Central memory CD4-positive, alpha-beta T cell (primary cell): ENCODE data around the gene PLCB1.
"Not testable (repeated sequence)": the region's sequence is repeated elsewhere in the genome, so short reads cannot be mapped to it uniquely, and the experiment has no call there.

ENCODE experiments used
- DNase-seq: peaks from one replicate; pipeline ENCODE4 v3.0.0; 2022

PLCB1 gene

DNA sequence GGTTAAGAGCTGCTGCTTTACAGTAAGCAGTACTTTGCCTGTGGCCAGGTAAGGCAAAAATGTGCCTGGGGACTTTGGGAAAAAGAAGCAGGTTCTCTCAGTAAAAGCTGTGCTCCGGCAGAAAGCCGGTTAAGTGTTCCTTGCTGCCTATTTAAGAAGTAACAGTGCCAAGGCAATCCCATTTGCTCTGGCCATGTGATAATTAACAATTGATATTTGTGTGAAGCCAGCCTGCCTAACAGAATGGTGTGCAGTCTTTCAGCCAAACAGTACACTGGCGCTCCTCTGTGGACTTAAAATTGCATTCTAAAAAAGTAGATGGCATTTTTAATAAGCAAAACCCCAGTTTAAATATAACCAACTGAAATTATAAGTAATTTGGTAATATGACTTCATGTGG lies 430.3 kb downstream of the PLCB1 start:
- no peak for DNase-seq

DNA sequence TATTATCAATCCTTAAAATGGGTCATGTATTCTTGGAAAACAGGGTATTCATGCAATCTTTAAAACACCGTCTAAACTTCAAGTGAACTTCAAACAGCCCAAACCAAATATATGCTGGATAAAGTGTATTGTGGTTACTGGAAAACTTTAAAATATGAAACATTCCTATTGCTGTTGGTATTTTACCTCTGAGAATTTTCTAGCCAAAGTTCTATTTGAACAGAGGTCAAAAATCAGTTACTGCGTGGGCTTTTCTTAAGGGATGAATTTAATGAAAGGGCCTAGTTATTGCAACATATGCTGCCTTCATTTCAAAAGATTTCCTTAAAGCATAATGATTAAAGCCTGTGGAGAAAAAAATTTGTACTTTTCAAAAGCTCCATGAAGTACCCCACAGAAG lies 436.0 kb downstream of the PLCB1 start:
- no peak for DNase-seq

DNA sequence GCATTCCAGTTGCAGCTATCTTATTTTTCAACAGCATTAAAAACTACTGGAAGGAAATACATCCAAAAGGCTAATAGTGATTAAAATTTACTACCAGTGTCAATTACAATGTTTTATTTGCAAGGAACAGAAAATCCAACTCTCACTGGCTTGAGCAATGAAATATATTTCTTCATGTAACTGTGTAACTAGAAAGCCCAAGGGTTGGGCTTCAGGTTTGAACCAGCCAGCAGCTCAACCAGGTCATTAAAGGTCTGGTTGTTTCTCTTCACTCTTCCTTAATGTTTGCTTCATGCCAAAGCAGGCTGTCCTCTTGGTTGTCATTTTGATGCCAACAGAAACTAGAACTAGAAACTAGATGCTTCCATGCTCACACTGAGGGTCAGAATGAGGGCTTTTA lies 437.7 kb downstream of the PLCB1 start:
- DNase-seq = no peak

DNA sequence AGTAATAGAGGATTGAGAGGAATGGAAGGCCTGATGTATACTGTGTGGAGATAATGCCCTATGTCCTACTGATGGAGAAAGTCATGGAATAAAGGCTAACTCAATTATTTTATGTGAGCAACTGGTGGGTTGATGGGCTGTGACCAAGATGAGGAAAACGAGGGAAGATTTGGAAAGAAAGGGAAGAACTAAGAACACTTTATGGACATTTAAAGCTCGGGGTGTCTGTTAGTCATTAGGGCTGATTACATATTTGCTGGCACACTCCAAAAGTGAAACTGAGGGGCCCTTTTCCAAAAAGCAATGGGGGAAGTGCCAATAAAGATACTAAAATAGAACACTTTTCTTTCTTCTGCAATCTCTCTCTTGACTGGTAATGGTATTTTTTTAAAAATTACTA lies 439.5 kb downstream of the PLCB1 start:
- DNase-seq = no peak

DNA sequence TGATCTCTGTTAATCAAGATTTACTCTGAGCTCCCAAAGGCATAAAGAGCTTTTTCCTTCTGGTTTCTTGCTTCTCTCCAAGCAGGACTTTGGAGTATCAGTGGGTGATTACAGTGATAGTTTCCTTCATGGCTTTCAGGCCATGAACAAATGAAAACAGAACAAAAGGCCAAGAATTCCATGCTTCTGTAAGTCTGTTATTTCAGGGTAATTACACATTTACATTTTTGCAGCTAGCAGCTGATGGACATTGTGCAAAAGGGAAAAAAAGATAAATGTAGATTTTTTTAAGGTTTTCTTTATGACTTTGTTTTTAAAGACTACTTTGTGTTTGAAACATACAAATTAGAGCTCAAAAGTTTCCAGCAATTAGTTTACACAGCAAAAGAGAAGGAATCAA lies 441.6 kb downstream of the PLCB1 start:
- DNase-seq = no peak

DNA sequence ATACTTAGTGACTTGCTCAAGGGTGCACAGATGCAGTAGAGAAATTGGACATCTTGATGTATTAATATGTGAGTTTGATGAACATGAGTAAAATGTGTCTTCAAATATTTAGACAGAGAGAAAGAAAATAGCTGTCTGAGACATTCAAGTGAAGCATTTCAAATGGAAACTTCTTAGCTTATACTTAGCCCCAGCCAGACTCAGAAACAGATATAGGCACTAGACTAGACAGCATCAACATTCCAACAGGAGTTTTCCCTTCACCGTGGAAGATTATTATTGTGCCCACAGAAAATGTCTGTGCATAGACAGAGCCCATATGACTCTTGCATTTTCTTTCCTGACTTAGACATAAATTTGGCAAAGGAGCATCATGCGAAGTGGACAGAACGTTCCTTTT lies 443.0 kb downstream of the PLCB1 start:
- DNase-seq = no peak

DNA sequence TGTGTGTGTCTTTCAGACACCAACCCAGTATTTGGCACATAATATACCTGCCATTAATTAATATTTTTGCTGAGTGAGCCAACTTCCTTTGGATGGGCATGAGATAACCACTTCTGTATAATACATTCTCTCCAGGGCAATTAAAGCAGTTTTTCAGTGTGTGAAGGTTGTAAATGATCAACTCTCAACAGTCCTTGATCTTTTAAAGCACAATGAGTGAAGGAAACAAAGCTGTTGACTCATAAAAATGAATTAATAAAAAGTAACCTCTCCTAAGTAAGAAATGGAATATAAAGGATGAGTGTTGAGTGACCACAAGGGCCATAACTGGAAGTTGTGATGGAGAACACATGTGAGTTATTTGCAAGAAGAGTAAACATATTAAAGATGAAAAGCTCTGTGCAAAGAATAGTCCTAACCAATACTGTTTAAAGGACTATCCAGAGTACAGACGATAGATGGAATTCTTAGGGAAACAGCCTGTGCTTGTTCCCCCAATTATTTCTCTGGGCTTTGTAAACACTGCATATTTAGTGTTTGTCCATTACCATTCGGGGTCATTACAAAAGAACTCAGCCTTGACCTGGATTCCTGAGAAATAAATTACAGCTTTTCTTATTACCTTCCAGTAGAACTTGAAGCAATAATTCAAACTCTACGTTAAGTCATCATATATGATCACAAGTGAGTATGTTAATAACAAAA lies 446.2 kb downstream of the PLCB1 start:
- DNase-seq = no peak

DNA sequence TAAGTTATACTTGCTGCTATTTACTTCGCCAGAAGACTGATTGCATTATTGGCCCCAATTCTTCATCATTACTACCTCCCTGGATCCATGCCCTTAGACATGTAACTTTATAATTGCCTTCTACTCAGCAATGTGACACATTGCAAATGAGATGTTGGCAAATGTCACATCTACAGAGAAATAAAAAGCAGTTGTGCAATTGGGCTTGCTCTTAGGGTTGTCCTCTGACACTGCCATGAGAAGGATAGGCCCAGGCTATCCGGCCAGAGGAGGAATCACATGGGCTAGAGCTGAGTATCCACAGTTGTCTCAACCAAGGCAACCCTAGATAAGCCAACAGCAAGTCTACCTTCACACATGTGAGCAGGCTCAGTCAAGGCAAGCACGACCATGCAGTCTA lies 447.0 kb downstream of the PLCB1 start:
- DNase-seq = no peak

DNA sequence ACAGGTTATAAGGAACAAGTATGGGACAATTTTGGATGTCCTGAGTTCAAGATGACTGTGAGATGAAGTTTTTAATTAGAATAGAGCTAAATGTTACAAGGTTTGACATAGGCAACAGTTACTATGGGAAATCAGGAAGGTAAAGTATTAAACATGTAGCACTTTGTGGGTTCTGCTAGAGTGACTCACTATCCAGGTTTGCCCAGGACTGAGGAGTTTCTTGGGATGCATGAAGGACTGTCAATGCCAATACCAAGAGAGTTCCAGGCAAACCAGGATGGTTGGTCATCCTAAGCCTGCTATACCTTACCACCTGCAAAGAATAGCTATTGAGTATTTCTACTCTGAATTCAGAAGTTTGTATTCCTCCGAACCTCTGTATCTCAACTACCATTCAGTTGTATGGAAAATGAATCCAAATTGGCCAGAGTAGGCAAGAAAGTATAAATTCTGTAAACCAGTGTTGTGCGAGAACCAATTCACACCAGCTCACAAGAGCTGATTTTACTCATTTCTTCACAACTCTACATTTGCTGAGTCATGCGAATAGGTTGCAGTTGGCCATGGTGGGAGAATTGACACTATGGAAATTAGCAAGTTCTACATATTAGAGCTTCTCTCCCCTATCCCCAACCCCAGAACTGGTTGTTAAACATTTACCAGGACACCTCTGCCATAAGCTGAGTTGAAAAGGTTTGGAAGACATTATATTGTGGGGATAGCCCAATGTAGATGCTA lies 449.5 kb downstream of the PLCB1 start:
- no peak for DNase-seq

DNA sequence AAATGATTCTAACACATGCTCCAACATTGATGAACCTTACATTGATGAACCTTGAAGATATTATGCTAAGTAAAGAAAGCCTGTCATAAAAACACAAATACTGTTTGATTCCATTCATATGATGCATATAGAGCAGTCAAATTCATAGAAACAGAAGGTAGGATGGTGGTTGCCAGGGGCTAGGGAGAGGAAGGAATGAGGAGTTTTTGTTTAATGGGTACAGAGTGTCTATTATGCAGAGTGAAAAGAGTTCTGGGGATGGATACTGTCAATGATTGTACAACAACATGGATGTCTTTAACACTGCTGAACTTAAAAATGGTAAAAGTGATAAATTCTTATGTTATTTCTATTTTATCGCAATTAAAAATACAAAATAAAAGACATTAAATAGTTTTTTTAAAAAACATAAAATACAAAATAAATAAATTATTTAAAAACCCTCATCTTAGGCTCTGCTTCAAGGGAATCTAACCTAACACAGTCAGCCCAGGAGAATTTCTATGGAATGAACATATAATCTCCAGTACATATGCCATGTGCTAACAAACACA lies 451.0 kb downstream of the PLCB1 start:
- no peak for DNase-seq

DNA sequence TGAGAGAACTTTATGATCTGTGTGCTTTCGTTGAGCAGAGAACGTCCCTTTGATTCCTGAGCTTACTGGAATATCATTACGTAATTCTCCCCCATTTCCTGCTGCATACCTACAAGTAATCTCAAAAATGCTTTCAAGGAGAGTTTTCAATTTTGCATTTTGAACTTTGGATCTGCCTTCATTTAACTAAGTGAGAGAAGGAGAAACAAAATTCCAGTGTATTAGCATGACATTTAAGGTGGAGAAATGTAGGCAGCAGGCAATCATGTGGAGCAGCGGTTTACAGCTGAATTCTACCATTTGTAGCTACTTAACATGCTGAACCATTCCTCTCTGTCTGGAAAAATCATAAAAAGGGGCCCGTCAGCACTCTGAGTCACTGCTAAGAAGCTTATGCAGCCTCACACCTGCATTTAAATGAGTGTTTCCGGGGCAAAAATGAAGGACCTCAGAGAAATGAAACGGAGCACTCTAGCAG lies 451.5 kb downstream of the PLCB1 start:
- no peak for DNase-seq

DNA sequence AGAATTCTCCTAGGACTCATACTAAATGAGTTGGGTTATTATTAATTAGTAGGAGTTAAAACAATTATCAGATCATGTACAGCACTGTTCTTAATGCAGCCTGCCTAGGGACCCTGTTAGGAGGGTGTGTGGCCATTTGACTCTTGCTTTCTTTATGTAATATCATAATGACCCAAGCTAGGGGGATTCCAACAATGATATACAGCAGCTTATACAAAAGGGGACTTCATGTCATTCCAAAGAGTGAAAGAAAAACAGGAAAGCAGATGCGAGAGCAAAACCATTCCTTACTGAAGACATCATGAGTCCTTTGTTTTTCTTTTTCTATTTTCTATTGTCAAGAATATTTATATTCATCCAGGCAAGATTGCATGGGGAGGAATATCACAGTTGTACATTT lies 455.2 kb downstream of the PLCB1 start:
- no peak for DNase-seq

DNA sequence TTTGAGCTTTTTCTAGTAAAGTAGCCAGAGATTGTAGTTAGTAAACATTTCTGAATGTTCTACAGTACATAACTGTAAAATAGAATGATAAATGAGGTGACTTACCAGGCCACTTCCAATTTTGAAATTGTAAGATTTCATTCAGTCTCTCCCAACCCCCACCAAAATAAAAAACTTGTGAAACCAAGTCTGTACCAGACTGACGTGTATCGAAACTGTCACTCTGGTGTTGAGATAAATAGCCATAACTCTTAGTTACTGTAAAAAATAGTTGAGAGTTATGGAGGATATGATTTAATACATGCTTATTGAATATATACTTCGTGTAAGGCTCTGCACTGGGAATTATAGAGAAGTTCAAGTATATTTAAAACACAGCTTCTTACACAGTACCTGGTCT lies 455.7 kb downstream of the PLCB1 start:
- no peak for DNase-seq

DNA sequence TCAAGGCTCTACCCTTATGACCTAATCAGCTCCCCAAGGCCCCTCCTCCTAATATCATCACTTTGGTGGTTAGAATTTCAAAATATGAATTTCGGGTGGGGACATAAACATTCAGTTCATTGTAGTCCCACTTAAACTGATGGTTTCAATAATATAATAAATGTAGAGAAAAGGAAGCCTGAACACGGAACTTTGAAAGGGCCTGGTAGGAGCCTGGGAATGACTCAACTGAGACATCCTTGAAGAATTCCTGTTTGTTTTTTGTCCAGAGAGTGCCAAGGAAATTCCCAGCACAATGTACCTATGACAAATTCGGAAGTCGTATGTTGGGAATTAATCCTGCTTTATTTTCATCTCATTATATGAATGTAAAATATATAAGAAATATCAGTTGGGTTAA lies 457.9 kb downstream of the PLCB1 start:
- no peak for DNase-seq

DNA sequence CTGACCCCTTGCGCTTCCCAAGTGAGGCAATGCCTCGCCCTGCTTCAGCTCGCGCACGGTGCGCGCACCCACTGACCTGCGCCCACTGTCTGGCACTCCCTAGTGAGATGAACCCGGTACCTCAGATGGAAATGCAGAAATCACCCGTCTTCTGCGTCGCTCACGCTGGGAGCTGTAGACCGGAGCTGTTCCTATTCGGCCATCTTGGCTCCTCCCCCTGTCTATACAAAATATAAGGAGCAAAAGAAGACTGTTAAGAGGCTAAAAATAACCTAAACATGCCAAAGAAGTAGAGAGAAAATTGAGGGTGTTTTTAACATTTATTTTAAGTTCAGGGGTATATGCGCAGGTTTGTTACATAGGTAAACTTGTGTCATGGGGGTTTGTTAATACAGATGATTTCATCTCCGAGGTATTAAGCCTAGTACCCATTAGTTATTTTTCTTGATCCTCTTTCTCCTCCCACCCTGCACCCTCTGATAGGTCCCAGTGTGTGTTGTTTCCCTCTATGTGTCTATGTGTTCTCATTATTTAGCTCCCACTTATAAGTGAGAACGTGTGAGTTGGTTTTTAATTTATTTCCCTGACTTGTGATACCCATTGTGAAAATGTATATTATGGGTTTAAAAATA lies 469.0 kb downstream of the PLCB1 start:
- not testable (repeated sequence) for DNase-seq

DNA sequence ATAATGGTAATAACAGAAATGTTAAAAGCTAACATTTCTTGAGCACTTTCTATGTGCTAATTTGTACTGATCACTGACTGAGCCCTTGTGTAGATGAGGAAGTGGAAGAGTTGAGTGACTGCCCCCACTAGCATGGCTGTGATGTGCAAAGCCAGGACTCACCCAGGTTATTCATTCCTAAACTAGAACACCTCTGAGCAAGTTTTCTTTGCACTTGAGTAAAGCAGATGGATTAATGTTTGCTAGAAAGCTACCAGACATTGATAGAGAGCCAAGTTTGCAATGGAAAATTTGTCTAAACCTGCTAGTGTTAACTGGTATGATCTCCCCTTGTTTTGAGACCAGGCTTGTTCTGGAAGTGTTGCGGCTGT lies 469.5 kb downstream of the PLCB1 start:
- no peak for DNase-seq

DNA sequence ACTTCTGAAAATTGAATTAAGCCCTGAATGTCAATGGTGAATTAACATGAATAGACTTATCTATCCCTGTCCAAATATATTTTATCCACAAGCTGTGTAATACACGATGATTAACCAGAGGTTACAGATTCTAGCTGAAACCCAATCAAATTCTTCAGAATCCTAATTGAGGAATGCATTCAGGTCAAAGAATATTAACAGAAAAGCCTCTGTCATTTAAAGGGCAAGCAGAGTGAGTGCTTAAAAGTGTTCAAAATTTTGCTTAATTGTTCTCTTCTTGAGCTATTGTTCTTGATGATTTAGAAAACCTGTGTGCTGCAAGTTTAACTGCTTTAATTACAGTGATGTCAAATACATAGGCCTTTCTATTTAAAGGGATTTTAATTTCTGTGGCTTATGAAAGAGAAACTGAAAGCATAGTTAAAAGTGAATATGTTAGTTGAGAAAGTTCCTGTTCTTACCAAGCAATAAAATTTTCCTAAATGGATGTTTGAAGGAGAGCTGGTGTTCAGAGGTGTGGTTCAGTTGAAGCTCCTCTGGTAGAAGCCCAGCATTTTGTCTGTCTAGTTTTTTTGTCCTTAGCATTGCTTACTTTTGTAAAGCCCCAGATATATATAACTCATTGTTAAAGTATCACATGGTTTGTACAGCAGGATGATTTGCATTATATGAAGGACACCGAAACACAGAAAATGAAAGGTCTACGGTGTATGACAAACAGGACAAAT lies 470.5 kb downstream of the PLCB1 start:
- DNase-seq = no peak

DNA sequence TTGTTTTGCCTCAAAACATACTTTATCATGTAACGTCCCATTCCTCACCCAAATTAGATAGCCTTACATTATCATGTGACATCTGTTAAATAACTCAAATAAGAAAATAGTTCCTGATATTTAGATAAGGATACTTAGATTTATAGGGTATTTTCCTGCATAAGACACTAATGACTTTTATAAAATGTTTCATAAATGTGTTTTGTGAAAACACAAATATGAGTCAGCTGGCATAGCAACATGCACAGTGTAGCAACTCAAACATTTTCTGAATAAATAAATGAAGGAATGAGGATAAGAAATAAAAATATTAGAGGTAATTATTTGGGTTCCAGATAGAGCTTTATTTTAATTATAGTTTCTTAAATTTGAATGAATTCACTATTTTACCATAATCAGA lies 476.4 kb downstream of the PLCB1 start:
- no peak for DNase-seq

DNA sequence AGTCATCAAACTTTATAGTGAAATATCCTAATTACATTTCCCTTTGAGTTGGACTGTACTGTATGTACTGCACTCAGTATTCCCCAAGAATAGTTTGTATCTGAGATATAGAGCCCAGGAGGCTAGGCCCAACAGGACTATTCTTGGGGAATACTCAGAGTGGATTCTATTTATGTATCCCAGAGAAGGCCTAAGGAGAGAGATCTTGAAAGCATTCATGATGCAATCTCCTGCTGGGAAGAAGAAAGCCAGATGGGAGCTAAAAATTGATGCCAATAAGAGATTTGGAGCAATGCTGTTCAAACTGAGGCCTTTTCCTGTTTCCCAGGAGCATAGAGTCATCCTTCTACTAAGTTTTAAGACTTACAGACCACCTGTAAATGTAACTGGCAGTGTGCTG lies 484.7 kb downstream of the PLCB1 start:
- DNase-seq = no peak

DNA sequence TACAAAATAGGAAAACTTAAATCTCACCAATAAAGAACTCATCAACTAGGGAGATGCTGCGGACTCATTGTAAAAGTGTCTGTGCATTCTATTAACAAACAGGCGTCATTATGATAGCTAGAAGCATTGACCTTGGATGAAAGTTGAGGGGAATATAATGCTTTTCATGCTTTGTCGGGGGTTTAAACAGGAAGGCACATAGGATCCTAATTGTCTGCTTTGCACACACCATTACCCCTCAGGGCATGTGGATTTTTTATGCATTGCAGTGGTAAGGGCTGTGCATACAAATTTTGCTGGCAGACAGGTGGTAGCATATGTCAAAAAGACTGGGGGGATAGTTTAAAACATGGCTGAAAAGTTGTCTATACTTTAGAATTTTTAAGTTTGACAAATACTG lies 488.9 kb downstream of the PLCB1 start:
- no peak for DNase-seq

DNA sequence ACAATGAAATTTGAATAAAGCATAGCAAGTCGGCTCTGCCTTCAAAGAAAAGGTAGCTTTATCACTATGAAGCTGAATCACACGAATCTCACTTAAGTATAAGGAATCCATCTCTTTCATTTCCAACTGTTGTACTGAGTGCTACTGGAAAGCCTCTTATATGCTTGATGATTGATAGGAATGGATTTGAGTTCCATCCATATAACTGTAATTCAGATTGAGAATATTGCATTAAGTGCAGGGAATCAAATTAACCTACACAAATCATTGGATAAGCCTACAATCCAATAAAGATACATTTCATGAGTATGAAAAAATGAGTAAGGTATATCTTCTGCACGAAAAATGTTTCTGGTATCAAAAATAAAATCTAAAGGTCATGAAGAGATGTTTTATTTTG lies 492.0 kb downstream of the PLCB1 start:
- DNase-seq = no peak

DNA sequence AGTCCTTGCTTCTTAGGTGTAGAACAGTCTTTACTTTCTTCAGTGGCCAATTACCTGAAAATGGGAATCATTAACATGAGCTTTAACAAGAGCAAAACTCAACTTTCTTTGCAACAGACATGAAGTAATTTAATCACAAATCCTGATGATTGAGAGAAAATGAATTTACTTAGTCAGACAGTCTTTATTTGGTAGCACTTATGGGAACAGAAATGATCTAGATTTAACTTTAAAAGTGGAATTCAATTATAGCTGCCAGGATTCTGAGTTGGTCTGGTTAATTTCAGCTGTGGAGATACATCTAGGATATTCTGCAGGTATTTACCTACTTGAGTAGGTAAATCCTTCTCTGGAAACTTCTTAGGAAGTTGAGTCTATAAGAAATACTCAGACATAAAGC lies 492.6 kb downstream of the PLCB1 start:
- no peak for DNase-seq

DNA sequence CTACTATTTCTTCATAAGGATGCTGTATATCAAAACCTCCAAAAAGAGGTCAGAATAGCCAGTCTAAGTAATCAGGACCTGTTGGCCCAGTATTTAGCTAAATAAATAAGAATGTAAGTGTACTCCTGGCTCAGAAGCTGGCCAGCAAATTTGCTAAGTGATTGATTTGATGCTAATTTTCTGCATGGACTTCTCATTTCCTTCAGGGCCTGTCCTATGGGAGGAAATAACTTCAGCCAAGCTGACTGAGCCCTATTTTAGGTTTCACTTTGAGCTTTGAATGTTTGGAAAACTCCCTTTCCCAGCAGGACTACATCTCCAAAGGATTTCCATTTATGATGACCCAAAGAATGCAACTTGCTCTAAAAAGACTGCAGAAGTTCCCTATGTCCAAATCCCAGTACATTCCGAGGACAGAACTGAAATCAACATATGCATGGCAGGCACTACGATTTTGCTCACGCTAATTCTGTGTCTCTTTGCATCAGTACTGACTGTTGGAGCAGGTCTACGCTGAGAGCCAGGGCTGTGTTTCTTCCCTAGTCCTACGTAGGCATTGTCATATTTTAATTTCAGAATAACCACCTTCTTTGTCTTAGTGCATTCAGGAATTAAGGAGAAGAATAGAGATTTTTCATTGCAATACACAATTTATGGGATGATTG lies 495.4 kb downstream of the PLCB1 start:
- DNase-seq = no peak
